HEK293 (cell line): ENCODE data around the gene INTS6L.

Source experiments
- BCL11B ChIP-seq: fragments of 450-650 bp; formaldehyde crosslinking; IDR thresholded peaks from 2 replicates; pipeline ENCODE4 v1.5.1; 2016; ENCODE audit warnings: low read depth, missing biosample characterization, missing genetic modification characterization
- EGR2 ChIP-seq: fragments of 450-650 bp; formaldehyde crosslinking; IDR thresholded peaks from 2 replicates; pipeline ENCODE4 v1.5.1; 2016; ENCODE audit warnings: low read depth, missing biosample characterization, missing genetic modification characterization
- KLF1 ChIP-seq: fragments of 450-650 bp; formaldehyde crosslinking; IDR thresholded peaks from 2 replicates; pipeline ENCODE4 v1.5.1; 2016; ENCODE audit warnings: missing biosample characterization, missing genetic modification characterization
- OSR2 ChIP-seq: fragments of 450-650 bp; formaldehyde crosslinking; IDR thresholded peaks from 2 replicates; pipeline ENCODE4 v1.5.1; 2016; ENCODE audit warnings: missing biosample characterization, missing genetic modification characterization
- PRDM10 ChIP-seq: fragments of 450-650 bp; formaldehyde crosslinking; IDR thresholded peaks from 2 replicates; pipeline ENCODE4 v1.5.1; 2016; ENCODE audit warnings: missing biosample characterization, missing genetic modification characterization
- PRDM4 ChIP-seq: fragments of 450-650 bp; formaldehyde crosslinking; IDR thresholded peaks from 2 replicates; pipeline ENCODE4 v1.5.1; 2017; ENCODE audit warnings: missing biosample characterization, missing genetic modification characterization
- ZBTB6 ChIP-seq: fragments of 450-650 bp; formaldehyde crosslinking; IDR thresholded peaks from 2 replicates; pipeline ENCODE4 v1.5.1; 2017; ENCODE audit warnings: missing biosample characterization, missing genetic modification characterization
- ZNF157 ChIP-seq: fragments of 450-650 bp; formaldehyde crosslinking; IDR thresholded peaks from 2 replicates; pipeline ENCODE4 v1.5.1; 2016; ENCODE audit warnings: missing biosample characterization, missing genetic modification characterization
- ZNF280D ChIP-seq: fragments of 450-650 bp; formaldehyde crosslinking; IDR thresholded peaks from 2 replicates; pipeline ENCODE4 v1.5.1; 2016; ENCODE audit warnings: missing biosample characterization, missing genetic modification characterization
- ZNF335 ChIP-seq: fragments of 450-650 bp; formaldehyde crosslinking; conservative IDR thresholded peaks from 2 replicates; pipeline ENCODE4 v1.5.1; 2016; ENCODE audit warnings: missing biosample characterization, missing genetic modification characterization
- ZNF350 ChIP-seq: fragments of 450-650 bp; formaldehyde crosslinking; IDR thresholded peaks from 2 replicates; pipeline ENCODE4 v1.5.0; 2017; ENCODE audit warnings: missing biosample characterization, mild to moderate bottlenecking, missing genetic modification characterization
- ZNF354C ChIP-seq: fragments of 450-650 bp; formaldehyde crosslinking; IDR thresholded peaks from 2 replicates; pipeline ENCODE4 v1.5.1; 2016; ENCODE audit warnings: missing biosample characterization, missing genetic modification characterization, low read depth, borderline replicate concordance
- ZNF362 ChIP-seq: fragments of 450-650 bp; formaldehyde crosslinking; IDR thresholded peaks from 2 replicates; pipeline ENCODE4 v1.5.1; 2016; ENCODE audit warnings: missing biosample characterization, missing genetic modification characterization
- ZNF366 ChIP-seq: fragments of 450-650 bp; formaldehyde crosslinking; conservative IDR thresholded peaks from 2 replicates; pipeline ENCODE4 v1.5.1; 2016; ENCODE audit warnings: missing biosample characterization, missing genetic modification characterization
- ZNF433 ChIP-seq: fragments of 450-650 bp; formaldehyde crosslinking; IDR thresholded peaks from 2 replicates; pipeline ENCODE4 v1.5.1; 2016; ENCODE audit warnings: missing biosample characterization, missing genetic modification characterization, low read depth
- ZNF560 ChIP-seq: fragments of 450-650 bp; formaldehyde crosslinking; IDR thresholded peaks from 2 replicates; pipeline ENCODE4 v1.5.1; 2017; ENCODE audit warnings: missing biosample characterization, missing genetic modification characterization, borderline replicate concordance
- ZNF571 ChIP-seq: fragments of 450-650 bp; formaldehyde crosslinking; IDR thresholded peaks from 2 replicates; pipeline ENCODE4 v1.5.0; 2017; ENCODE audit warnings: missing biosample characterization, missing genetic modification characterization
- ZNF623 ChIP-seq: fragments of 450-650 bp; formaldehyde crosslinking; IDR thresholded peaks from 2 replicates; pipeline ENCODE4 v1.5.1; 2016; ENCODE audit warnings: missing biosample characterization, missing genetic modification characterization
- ZNF645 ChIP-seq: fragments of 450-650 bp; formaldehyde crosslinking; IDR thresholded peaks from 2 replicates; pipeline ENCODE4; 2016; ENCODE audit warnings: missing biosample characterization, missing genetic modification characterization
- ZNF677 ChIP-seq: fragments of 450-650 bp; IDR thresholded peaks from 2 replicates; pipeline ENCODE4 v1.5.0; 2018; ENCODE audit warnings: missing biosample characterization, mild to moderate bottlenecking, missing genetic modification characterization, moderate library complexity
- ZNF692 ChIP-seq: fragments of 450-650 bp; formaldehyde crosslinking; IDR thresholded peaks from 2 replicates; pipeline ENCODE4 v1.5.1; 2016; ENCODE audit warnings: missing biosample characterization, missing genetic modification characterization
- ZSCAN18 ChIP-seq: fragments of 450-650 bp; formaldehyde crosslinking; IDR thresholded peaks from 2 replicates; pipeline ENCODE4 v1.5.1; 2016; ENCODE audit warnings: missing biosample characterization, missing genetic modification characterization
- ZSCAN23 ChIP-seq: fragments of 450-650 bp; formaldehyde crosslinking; IDR thresholded peaks from 2 replicates; pipeline ENCODE4 v1.5.1; 2016; ENCODE audit warnings: missing biosample characterization, missing genetic modification characterization
- ZXDB ChIP-seq: fragments of 450-650 bp; formaldehyde crosslinking; IDR thresholded peaks from 2 replicates; pipeline ENCODE4 v1.5.1; 2016; ENCODE audit warnings: missing biosample characterization, missing genetic modification characterization

INTS6L gene

GRCh38 chrX:135477576-135477975 is 42.9 kb upstream of the INTS6L start (continued):
- TF ChIP-seq ZNF560 (tag by site-specific recombination) (no peak), PRDM4 (tag by site-specific recombination) (no peak), ZNF645 (no peak), ZNF350 (tag by site-specific recombination) (no peak), ZSCAN18 (tag by site-specific recombination) (no peak), ZNF362 (tag by site-specific recombination) (no peak), ZNF571 (tag by site-specific recombination) (no peak), ZNF677 (tag by site-specific recombination) (no peak), ZNF280D (no peak), ZNF366 (tag by site-specific recombination) (0 out of 2 replicates have a peak, but pooled peaks have one; percentile 28), OSR2 (no peak), ZNF157 (tag by site-specific recombination) (no peak), PRDM10 (tag by site-specific recombination) (0 out of 2 replicates have a peak, but pooled peaks have one; percentile 28), KLF1 (tag by site-specific recombination) (no peak), ZXDB (tag by site-specific recombination) (no peak), ZNF335 (tag by site-specific recombination) (0 out of 2 replicates have a peak, but pooled peaks have one; percentile 37), ZNF692 (tag by site-specific recombination) (peak; percentile 80), ZNF433 (tag by site-specific recombination) (no peak), ZNF623 (tag by site-specific recombination) (no peak), ZBTB6 (tag by site-specific recombination) (no peak), EGR2 (tag by site-specific recombination) (no peak; the same call in 1 of the 2 replicates), ZSCAN23 (tag by site-specific recombination) (no peak), ZNF354C (tag by site-specific recombination) (no peak), BCL11B (tag by site-specific recombination) (no peak)
